Naive thymus-derived CD8-positive, alpha-beta T cell (primary cell): ENCODE measurements around the gene MVB12B. TPM values are rescaled to one million over a fixed set of nuclear protein-coding genes. Genes with fewer than 3 reads are reported as not detected.

ENCODE experiments used
- ATAC-seq, 2 donors: fragments of 150-1000 bp; cut with Tn5 transposase in 1 of 2; sonication (Bioruptor Pico), chemical (Tn5 transposase) in 1 of 2; 1 replicate in 1 of 2; 2 replicates in 1 of 2; pipeline ENCODE4 v1.10.0; 2021; ENCODE audit warnings: mild to moderate bottlenecking in 2 of 2, moderate library complexity in 2 of 2
- POLR2A ChIA-PET: fragments of 350-600 bp; sonication (Branson Sonifier 250); formaldehyde crosslinking; loops from one replicate; lab custom pipeline; 2021; ENCODE audit warnings: antibody characterized with exemption; lab: Charles Lee
- DNase-seq, 10 donors: peaks; one replicate each; pipeline versions ENCODE4 v3.0.0 to v3.0.0-alpha.2; 2020 to 2022
- H3K27ac Mint-ChIP-seq, 10 donors: one replicate each; pipeline ENCODE4 v1.8.0; 2020 to 2022; ENCODE audit warnings: mild to moderate bottlenecking in 10 of 10, mixed read lengths in 10 of 10, moderate library complexity in 4 of 10, inconsistent platforms in 1 of 10
- H3K27me3 Mint-ChIP-seq, 5 donors: one replicate each; pipeline ENCODE4 v1.8.0; 2021 to 2022; ENCODE audit warnings: mixed read lengths in 5 of 5
- H3K36me3 Mint-ChIP-seq, 3 donors: one replicate each; pipeline ENCODE4 v1.8.0; 2020 to 2022; ENCODE audit warnings: mixed read lengths in 3 of 3, mild to moderate bottlenecking in 2 of 3, inconsistent platforms in 1 of 3
- H3K4me1 Mint-ChIP-seq, 4 donors: one replicate each; pipeline ENCODE4 v1.8.0; 2021 to 2022; ENCODE audit warnings: mixed read lengths in 4 of 4
- H3K4me3 Mint-ChIP-seq, 10 donors: one replicate each; pipeline ENCODE4 v1.8.0; 2020 to 2022; ENCODE audit warnings: mild to moderate bottlenecking in 10 of 10, mixed read lengths in 10 of 10, moderate library complexity in 6 of 10, inconsistent platforms in 1 of 10
- H3K9me3 Mint-ChIP-seq, 9 donors: one replicate each; pipeline ENCODE4 v1.8.0; 2020 to 2022; ENCODE audit warnings: mixed read lengths in 9 of 9, mild to moderate bottlenecking in 3 of 9, inconsistent platforms in 1 of 9, moderate library complexity in 1 of 9
- polyA plus RNA-seq, 3 donors: library from polyadenylated mRNA; unstranded; fragments of 300-500 nt; fragmentation: Illumina TruSeq; gene quantifications; one replicate each; pipeline ENCODE4 v1.2.3, GENCODE V29; 2021
- total RNA-seq, 8 experiments: library from RNA in 2 of 8; stranded (reverse) in 2 of 8; gene quantifications; one replicate each; pipeline ENCODE4 v1.2.3 and lab custom pipeline; 2021 to 2026

MVB12B gene
- total and polyA plus RNA-seq, 5 experiments from 2014 or later = 7.2 to 28.6 (median 12.5) TPM

GRCh38 chr9:126513159-126514036 lies 186.8 kb downstream of the MVB12B start:
- DNase-seq (peak in 1 of 10 donors; percentile 54), ATAC-seq (no peak)
- POLR2A ChIA-PET = no interaction called here
- peaks cover 23 to 71% (median 41%) of the 10 kb centered on the region in 5 donors for H3K27me3 Mint-ChIP-seq
- no peaks in the 10 kb centered on the region for H3K9me3 Mint-ChIP-seq
- H3K27ac Mint-ChIP-seq = no peak overlapping the region
- H3K4me1 Mint-ChIP-seq = peaks cover 16 to 25% (median 17%) of the 10 kb centered on the region in 4 donors
- H3K36me3 Mint-ChIP-seq = no peaks in the 10 kb centered on the region
- peak overlapping the region in 6 of 10 donors; percentile 12 to 63 (median 30) for H3K4me3 Mint-ChIP-seq

DNA sequence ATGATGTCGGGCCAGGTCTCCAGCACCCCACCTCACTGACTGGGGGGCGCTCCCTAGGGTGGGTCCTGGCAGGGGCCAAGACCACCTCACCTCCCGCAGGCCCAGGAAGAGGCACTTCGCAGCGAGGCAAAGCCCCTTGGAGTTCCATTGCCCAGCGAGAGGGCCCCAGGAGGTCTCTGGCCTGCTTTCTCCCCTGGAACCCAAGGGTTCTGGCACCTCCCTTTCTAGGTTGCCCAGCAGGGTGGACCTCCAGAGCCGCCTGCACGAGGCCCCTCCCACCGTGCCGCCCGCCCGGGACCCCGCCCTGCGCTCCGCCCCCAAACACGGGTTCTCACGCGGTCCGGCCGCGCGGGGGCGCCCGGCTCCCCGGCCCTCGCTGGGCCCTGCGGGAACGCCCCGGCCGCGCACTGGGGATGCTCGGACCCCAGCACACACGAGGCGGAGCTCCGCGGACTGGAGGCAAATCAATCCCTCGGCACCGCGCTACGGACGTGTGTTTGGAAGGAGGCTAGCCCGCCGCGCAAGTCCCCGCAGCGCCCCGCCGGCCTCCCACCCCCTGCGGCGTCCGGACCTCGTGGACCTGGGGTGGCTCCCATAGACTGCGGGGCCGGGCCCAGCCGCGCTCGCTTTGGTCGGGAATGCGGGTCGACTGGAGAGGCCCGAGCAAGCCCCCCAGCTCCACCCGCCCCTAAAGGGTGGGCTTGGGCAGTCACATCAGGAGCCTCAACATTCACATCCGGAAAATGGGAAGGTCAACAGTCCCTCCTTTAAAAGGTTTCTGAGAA lies 187.6 kb downstream of the MVB12B start:
- H3K27me3 Mint-ChIP-seq = peaks cover 31 to 75% (median 48%) of the 10 kb centered on the region in 5 donors
- peak overlapping the region in 4 of 10 donors; percentile 12 to 63 (median 30) for H3K4me3 Mint-ChIP-seq
- no peaks in the 10 kb centered on the region for H3K9me3 Mint-ChIP-seq
- peak in 8 of 10 donors; percentile 34 to 72 (median 54) for DNase-seq
- H3K36me3 Mint-ChIP-seq = no peaks in the 10 kb centered on the region
- peak; percentile 74 to 83 for ATAC-seq
- POLR2A ChIA-PET = no interaction called here
- peaks cover 14 to 31% (median 16%) of the 10 kb centered on the region in 4 donors for H3K4me1 Mint-ChIP-seq
- H3K27ac Mint-ChIP-seq = no peak overlapping the region

GRCh38 chr9:126515001-126515872 lies 188.6 kb downstream of the MVB12B start:
- DNase-seq = peak in 1 of 10 donors; percentile 47
- no peaks in the 10 kb centered on the region for H3K36me3 Mint-ChIP-seq
- H3K4me1 Mint-ChIP-seq = peaks cover 14 to 37% (median 16%) of the 10 kb centered on the region in 4 donors
- peak overlapping the region in 8 of 10 donors; percentile 10 to 65 (median 53) for H3K4me3 Mint-ChIP-seq
- POLR2A ChIA-PET = no interaction called here
- no peak for ATAC-seq
- peak overlapping the region in 1 of 10 donors; percentile 57 for H3K27ac Mint-ChIP-seq
- H3K9me3 Mint-ChIP-seq = no peaks in the 10 kb centered on the region
- H3K27me3 Mint-ChIP-seq = peaks cover 36 to 81% (median 49%) of the 10 kb centered on the region in 5 donors

DNA sequence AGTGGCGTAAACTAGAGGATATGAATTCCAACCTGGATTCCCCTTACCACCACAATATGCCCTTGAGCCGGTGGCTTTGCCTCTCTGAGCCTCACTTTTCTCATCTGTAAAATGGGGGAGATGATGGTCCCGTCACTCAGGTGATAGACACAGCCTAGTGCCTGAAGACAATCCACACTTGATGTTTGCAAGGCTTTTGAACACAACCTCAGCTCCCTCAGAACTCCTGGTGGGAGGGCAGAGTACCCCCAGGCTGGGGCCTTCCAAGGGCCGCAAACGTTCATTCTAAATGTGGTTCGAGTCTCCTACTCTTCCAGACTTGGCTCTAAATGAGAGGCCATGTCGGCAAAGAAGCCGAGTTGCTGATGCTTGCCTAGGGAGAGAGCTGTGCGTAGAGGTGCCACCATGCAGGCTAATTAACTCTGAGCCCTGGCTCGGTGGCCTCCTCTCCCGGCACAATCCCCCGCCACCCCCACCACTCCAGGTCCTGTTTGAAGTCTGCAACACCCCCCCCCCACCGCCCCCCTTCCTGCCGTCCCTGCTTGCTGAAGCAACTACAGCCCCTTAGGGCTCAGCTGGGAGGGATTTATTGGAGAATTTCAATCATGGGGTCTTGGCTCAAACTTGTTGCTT lies 189.4 kb downstream of the MVB12B start:
- Mint-ChIP-seq H3K27me3 (peaks cover 36 to 81% (median 49%) of the 10 kb centered on the region in 5 donors), H3K9me3 (no peaks in the 10 kb centered on the region), H3K4me3 (peak overlapping the region in 7 of 10 donors; percentile 21 to 90 (median 56)), H3K4me1 (peaks cover 14 to 37% (median 16%) of the 10 kb centered on the region in 4 donors), H3K36me3 (no peaks in the 10 kb centered on the region), H3K27ac (no peak overlapping the region)
- POLR2A ChIA-PET = no interaction called here
- DNase-seq = peak in 1 of 10 donors; percentile 30
- no peak for ATAC-seq

DNA sequence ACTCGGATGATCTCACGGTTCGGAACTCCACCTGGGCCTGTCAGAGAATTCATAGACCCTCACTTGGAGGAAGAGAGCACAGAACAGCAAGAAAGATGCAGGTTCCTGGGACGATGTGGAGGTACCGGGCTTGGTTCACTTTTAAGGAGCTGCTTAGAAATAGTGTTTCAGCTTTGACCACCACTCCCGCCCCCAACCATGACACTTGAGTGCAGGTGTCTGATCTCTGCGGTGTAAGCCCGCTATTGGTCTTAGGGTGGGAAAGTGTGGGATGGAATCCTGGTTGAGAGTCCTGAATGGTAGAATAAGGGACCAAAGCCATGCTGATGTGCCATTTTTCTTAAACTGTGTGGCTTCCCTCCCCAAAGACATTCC lies 189.9 kb downstream of the MVB12B start:
- POLR2A ChIA-PET = no interaction called here
- Mint-ChIP-seq H3K4me1 (peaks cover 14 to 37% (median 16%) of the 10 kb centered on the region in 4 donors), H3K27ac (peak overlapping the region in 2 of 10 donors; percentile 36 to 74)

DNA sequence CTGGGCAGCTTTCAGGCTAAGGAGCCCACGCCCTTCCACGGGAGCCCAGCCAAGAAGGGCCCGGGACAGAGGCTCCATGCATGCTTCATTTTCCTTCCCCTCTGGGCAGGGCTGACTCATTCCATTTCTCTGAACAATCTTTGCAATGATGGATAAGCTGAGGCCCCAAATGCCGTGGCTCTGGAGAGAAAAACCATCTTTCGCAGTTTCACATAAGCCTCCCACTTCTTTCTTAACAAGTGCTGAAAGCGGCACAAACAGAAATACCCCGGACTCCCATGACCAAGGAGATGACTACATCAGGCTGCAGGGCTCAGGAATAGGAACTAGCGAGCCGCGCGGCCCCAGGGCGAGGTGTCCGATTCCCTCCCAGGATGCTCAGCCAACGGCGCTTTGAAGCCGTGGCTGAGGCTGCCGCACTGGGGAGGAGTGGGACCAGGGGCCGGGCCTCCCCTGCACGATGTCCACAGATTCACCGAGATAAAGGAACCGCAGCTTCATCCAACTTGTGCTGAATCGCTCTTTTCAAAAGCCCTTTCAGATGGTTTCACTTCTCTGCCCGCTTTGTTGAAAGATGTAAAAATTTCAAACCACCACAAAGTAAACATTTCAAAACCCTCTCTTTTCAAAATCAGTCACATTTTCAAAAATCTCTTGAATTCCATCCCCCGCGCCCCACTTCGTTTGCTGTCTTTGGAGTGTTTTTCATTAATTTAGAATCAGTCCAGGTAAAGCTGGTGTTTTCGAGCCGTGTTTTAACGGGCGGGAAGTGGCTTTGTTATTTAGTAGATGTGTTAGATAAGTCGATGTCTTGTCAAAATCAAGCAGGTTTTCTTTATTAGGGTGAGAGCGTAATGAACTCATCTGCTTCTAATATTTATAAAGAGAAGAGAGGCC lies 190.6 kb downstream of the MVB12B start:
- ATAC-seq (peak; percentile 57 to 61), DNase-seq (peak in 6 of 10 donors; percentile 10 to 61 (median 27))
- H3K36me3 Mint-ChIP-seq = no peaks in the 10 kb centered on the region
- peaks cover 14 to 37% (median 16%) of the 10 kb centered on the region in 4 donors for H3K4me1 Mint-ChIP-seq
- no peaks in the 10 kb centered on the region for H3K9me3 Mint-ChIP-seq
- peak overlapping the region in 8 of 10 donors; percentile 1 to 74 (median 30) for H3K27ac Mint-ChIP-seq
- peak overlapping the region; percentile 78 to 94 (median 86) for H3K4me3 Mint-ChIP-seq
- POLR2A ChIA-PET = no interaction called here
- peaks cover 30 to 69% (median 49%) of the 10 kb centered on the region in 5 donors for H3K27me3 Mint-ChIP-seq

More for the DNA sequence above, 189.9 kb downstream of the MVB12B start:
- Mint-ChIP-seq H3K27me3 (peaks cover 33 to 75% (median 49%) of the 10 kb centered on the region in 5 donors), H3K9me3 (no peaks in the 10 kb centered on the region), H3K4me3 (peak overlapping the region; percentile 21 to 94 (median 86)), H3K36me3 (no peaks in the 10 kb centered on the region)
- DNase-seq (peak in 1 of 10 donors; percentile 34), ATAC-seq (no peak)

DNA sequence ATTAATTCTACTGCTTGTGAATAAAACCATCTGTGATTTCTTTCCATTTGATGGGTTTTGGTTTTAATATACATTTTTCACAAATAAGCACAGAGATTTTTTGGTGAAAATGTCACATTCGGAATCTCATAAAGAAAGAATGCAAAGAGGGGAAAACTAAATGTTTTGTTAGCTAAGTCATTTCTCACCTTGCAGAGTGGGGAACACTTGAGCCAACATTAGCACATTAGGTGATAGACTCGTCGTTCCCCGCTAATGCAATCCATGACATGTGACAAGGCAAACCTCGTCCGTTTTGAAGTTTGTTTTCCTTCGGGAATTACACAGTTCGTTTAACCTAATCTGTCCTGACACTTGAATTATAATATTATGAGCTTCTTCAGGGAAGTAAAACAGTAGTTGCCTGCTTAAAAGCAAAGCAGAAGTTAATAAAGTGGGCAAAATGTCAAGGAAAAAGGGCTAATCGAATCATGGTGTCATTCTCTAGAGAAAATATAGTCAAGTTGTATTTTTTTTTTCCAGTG lies 191.3 kb downstream of the MVB12B start:
- no peak for ATAC-seq
- H3K4me3 Mint-ChIP-seq = peak overlapping the region in 9 of 10 donors; percentile 78 to 94 (median 87)
- H3K27ac Mint-ChIP-seq = peak overlapping the region in 3 of 10 donors; percentile 36 to 74 (median 46)
- no peaks in the 10 kb centered on the region for H3K9me3 Mint-ChIP-seq
- POLR2A ChIA-PET = no interaction called here
- peaks cover 14 to 38% (median 17%) of the 10 kb centered on the region in 4 donors for H3K4me1 Mint-ChIP-seq
- no peaks in the 10 kb centered on the region for H3K36me3 Mint-ChIP-seq
- DNase-seq = no peak
- peaks cover 30 to 61% (median 45%) of the 10 kb centered on the region in 5 donors for H3K27me3 Mint-ChIP-seq

GRCh38 chr9:126518763-126519162 lies 192.1 kb downstream of the MVB12B start:
- Mint-ChIP-seq H3K27ac (no peak overlapping the region), H3K4me3 (peak overlapping the region in 1 of 10 donors; percentile 23), H3K9me3 (no peaks in the 10 kb centered on the region), H3K27me3 (peaks cover 30 to 53% (median 36%) of the 10 kb centered on the region in 5 donors), H3K36me3 (no peaks in the 10 kb centered on the region), H3K4me1 (peaks cover 15 to 46% (median 23%) of the 10 kb centered on the region in 4 donors)
- DNase-seq (no peak), ATAC-seq (no peak)
- POLR2A ChIA-PET = interaction anchor here (0.6 kb wide), 1 partner anchor 12 kb away, joined by 3 read pairs; no protein-coding TSS in a partner anchor

DNA sequence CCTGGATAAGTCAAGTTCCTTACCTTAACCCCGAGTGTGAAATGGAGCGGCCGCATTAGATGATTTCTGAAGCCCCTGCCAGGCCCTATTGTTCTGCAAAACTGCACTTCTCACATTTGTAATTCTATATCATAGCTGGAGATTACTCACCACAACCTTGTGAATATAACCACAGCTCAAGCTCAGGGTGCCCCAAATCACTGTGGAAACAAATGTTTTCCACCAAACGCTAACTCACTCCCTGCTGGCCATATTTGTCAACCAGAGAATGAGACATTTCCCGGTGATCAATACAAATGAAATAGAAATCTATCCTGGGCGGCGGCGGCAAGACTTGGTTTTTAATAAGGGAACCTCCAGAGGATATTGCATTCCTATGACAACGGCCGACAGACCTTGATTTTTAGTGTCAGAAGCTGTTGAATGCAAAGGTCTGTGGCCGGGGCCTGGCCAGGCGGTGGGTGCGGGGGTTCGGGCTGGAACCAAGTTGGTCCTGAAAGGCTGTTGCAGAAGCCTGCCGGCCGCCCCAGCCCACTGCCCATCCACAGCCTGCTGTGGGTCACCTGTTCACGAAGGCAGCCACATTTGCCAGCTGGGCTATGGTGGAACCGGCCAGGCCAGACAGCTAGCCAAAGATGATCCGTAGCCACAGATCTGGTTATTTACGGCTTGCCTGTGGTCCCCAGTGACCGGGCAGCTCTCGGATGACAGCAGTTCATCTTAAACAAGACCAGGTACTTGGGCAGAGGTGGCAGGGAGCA lies 193.2 kb downstream of the MVB12B start:
- peaks cover 21 to 52% (median 29%) of the 10 kb centered on the region in 4 donors for H3K4me1 Mint-ChIP-seq
- ATAC-seq (no peak), DNase-seq (peak in 1 of 10 donors; percentile 28)
- no peaks in the 10 kb centered on the region for H3K9me3 Mint-ChIP-seq
- H3K4me3 Mint-ChIP-seq = peak overlapping the region in 1 of 10 donors; percentile 16
- POLR2A ChIA-PET = no interaction called here
- H3K27me3 Mint-ChIP-seq = peaks cover 30 to 50% (median 37%) of the 10 kb centered on the region in 5 donors
- peak overlapping the region in 2 of 10 donors; percentile 1 to 2 for H3K27ac Mint-ChIP-seq
- no peaks in the 10 kb centered on the region for H3K36me3 Mint-ChIP-seq

- Mint-ChIP-seq H3K27ac (peak overlapping the region in 1 of 10 donors; percentile 11), H3K36me3 (no peaks in the 10 kb centered on the region), H3K4me3 (no peak overlapping the region), H3K27me3 (peaks cover 30 to 44% (median 38%) of the 10 kb centered on the region in 5 donors), H3K4me1 (peaks cover 18 to 54% (median 30%) of the 10 kb centered on the region in 4 donors), H3K9me3 (no peaks in the 10 kb centered on the region)
- DNase-seq (no peak), ATAC-seq (no peak)
- POLR2A ChIA-PET = no interaction called here
These were observed 193.8 kb downstream of the MVB12B start for GRCh38 chr9:126520453-126520852.
